ENCODE measurements around the gene PAIP2B. TPM values are rescaled to one million over a fixed set of nuclear protein-coding genes. Genes with fewer than 3 reads are reported as not detected.

Gene PAIP2B
- total RNA-seq, 6 experiments from 2014 or later, result 0.11 to 0.40 (median 0.20) TPM

- no peaks in the 10 kb centered on the region for H3K4me1 Mint-ChIP-seq (ENCODE audit: low read depth)
- peaks cover 10% of the 10 kb centered on the region for H3K27me3 Mint-ChIP-seq (ENCODE audit: insufficient read depth)
- H3K9me3 Mint-ChIP-seq, result no peaks in the 10 kb centered on the region
- no peak for DNase-seq
- no peak for TF ChIP-seq CTCF (IDR thresholded peaks at IDR 0.05)
- no peak overlapping the region for H3K4me3 Mint-ChIP-seq
- H3K27ac Mint-ChIP-seq, result no peak overlapping the region
- H3K36me3 Mint-ChIP-seq (ENCODE audit: low read depth), result peaks cover 40% of the 10 kb centered on the region
Measured at GRCh38 chr2:71150082-71150816, 76.7 kb downstream of the PAIP2B start.

GRCh38 chr2:71148506-71149063, 78.3 kb downstream of the PAIP2B start:
- Mint-ChIP-seq H3K27ac (no peak overlapping the region), H3K9me3 (no peaks in the 10 kb centered on the region), H3K27me3 (ENCODE audit: insufficient read depth) (no peaks in the 10 kb centered on the region; the same call in 1 of the 2 replicates), H3K4me1 (ENCODE audit: low read depth) (no peaks in the 10 kb centered on the region), H3K4me3 (no peak overlapping the region), H3K36me3 (ENCODE audit: low read depth) (peaks cover 55% of the 10 kb centered on the region)
- TF ChIP-seq CTCF (IDR thresholded peaks at IDR 0.05), result no peak
- DNase-seq, result no peak

GRCh38 chr2:71143782-71144181, 83.1 kb downstream of the PAIP2B start:
- Mint-ChIP-seq H3K4me3 (no peak overlapping the region), H3K9me3 (no peaks in the 10 kb centered on the region), H3K4me1 (ENCODE audit: low read depth) (no peaks in the 10 kb centered on the region), H3K27me3 (ENCODE audit: insufficient read depth) (no peaks in the 10 kb centered on the region), H3K36me3 (ENCODE audit: low read depth) (peaks cover 56% of the 10 kb centered on the region), H3K27ac (no peak overlapping the region)
- no peak for TF ChIP-seq CTCF (IDR thresholded peaks at IDR 0.05)
- DNase-seq, result no peak

- Mint-ChIP-seq H3K36me3 (ENCODE audit: low read depth) (peaks cover 17% of the 10 kb centered on the region), H3K4me1 (ENCODE audit: low read depth) (no peaks in the 10 kb centered on the region), H3K27ac (no peak overlapping the region), H3K27me3 (ENCODE audit: insufficient read depth) (no peaks in the 10 kb centered on the region), H3K4me3 (no peak overlapping the region), H3K9me3 (no peaks in the 10 kb centered on the region)
- no peak for TF ChIP-seq CTCF (IDR thresholded peaks at IDR 0.05)
- no peak for DNase-seq
Measured at GRCh38 chr2:71136174-71136573, 90.7 kb downstream of the PAIP2B start.

- H3K36me3 Mint-ChIP-seq (ENCODE audit: low read depth), result peaks cover 9% of the 10 kb centered on the region; the same call in 1 of the 2 replicates
- H3K4me3 Mint-ChIP-seq, result no peak overlapping the region
- no peaks in the 10 kb centered on the region for H3K9me3 Mint-ChIP-seq
- peaks cover 5% of the 10 kb centered on the region; the same call in 1 of the 2 replicates for H3K4me1 Mint-ChIP-seq (ENCODE audit: low read depth)
- no peak for DNase-seq
- no peaks in the 10 kb centered on the region; the same call in 1 of the 2 replicates for H3K27me3 Mint-ChIP-seq (ENCODE audit: insufficient read depth)
- no peak overlapping the region for H3K27ac Mint-ChIP-seq
- TF ChIP-seq CTCF (IDR thresholded peaks at IDR 0.05), result no peak
Measured at GRCh38 chr2:71133603-71134002, 93.3 kb downstream of the PAIP2B start.

Other genes with a start within 250 kb of the PAIP2B start
- gene ANKRD53, start 248.5 kb downstream of the PAIP2B start, total RNA-seq (2021; fragmentation: NEBNext Ultra II Directional; extraction: Animal tissue kit (Norgen Biotek cat#: 25700)), result 1 to 10 TPM in 3 of 6 experiments, under 1 TPM in 3; 0.64 to 1.1 (median 0.85) TPM
- 100 to 1,000 TPM in 3 of 6 experiments, 10 to 100 TPM in 3; 91.6 to 129 (median 103) TPM for gene TEX261, start 232.2 kb downstream of the PAIP2B start, total RNA-seq (2021; fragmentation: NEBNext Ultra II Directional; extraction: Animal tissue kit (Norgen Biotek cat#: 25700))
- 100 to 1,000 TPM in 3 of 6 experiments, 10 to 100 TPM in 3; 97.3 to 121 (median 101) TPM for gene NAGK, start 158.5 kb downstream of the PAIP2B start, total RNA-seq (2021; fragmentation: NEBNext Ultra II Directional; extraction: Animal tissue kit (Norgen Biotek cat#: 25700))
- gene MCEE, start 96.9 kb downstream of the PAIP2B start, total RNA-seq (2021; fragmentation: NEBNext Ultra II Directional; extraction: Animal tissue kit (Norgen Biotek cat#: 25700)), result 10 to 100 TPM; 10.3 to 15.5 (median 14.4) TPM
- 10 to 100 TPM; 27.7 to 39.5 (median 36.5) TPM for gene MPHOSPH10, start 96.5 kb downstream of the PAIP2B start, total RNA-seq (2021; fragmentation: NEBNext Ultra II Directional; extraction: Animal tissue kit (Norgen Biotek cat#: 25700))
- 10 to 100 TPM; 58.5 to 66.6 (median 60.6) TPM for gene ZNF638, start 104.7 kb upstream of the PAIP2B start, total RNA-seq (2021; fragmentation: NEBNext Ultra II Directional; extraction: Animal tissue kit (Norgen Biotek cat#: 25700))
- under 1 TPM; 0.07 to 0.57 (median 0.32) TPM for gene DYSF, start 226.5 kb upstream of the PAIP2B start, total RNA-seq (2021; fragmentation: NEBNext Ultra II Directional; extraction: Animal tissue kit (Norgen Biotek cat#: 25700))

Measured in HFFc6 (cell line).